ENCODE results near the gene RNU1-3. TPM values are rescaled to one million over a fixed set of nuclear protein-coding genes. Genes with fewer than 3 reads are reported as not detected.
"Not testable (repeated sequence)": the region's sequence is repeated elsewhere in the genome, so short reads cannot be mapped to it uniquely, and the experiment has no call there.

RNU1-3 gene
- total and polyA plus RNA-seq, 2 of the 8 experiments (the other 6 are each of a cell fraction or from before 2014, with no cell fraction given), result 145 to 1,303 TPM

DNA sequence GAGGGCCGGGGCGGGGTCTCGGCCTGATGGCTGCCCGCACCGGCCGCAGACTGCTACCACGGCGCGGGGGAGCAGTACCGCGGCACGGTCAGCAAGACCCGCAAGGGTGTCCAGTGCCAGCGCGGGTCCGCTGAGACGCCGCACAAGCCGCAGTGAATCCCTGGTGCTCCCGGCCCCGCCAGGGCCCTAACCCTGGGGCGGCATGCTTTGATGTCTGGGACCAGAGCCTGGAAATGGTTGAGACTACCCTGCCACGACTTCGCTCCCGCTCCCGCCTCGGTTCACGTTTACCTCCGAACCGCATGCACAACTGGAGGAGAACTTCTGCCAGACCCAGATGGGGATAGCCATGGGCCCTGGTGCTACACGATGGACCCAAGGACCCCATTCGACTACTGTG, 18.5 kb downstream of the RNU1-3 start:
- WGBS, 2 experiments (ENCODE audit: extremely low coverage in 1 of 2, insufficient coverage in 1 of 2, insufficient read length in 1 of 2, insufficient replicate concordance in 2 of 2, low coverage in 1 of 2, low lambda C conversion rate in 2 of 2, missing lambda C conversion rate in 1 of 2), result 36% methylated on average over 19 of the region's 32 CpGs; no CpG with 5 or more reads in 1 of the 2 experiments
- H3K4ac ChIP-seq (replicated peaks; ENCODE audit: insufficient read length, low read depth, low read length); H4K5ac ChIP-seq (ENCODE audit: insufficient read length, low read depth, low read length); H3K27ac ChIP-seq (ENCODE audit: low read depth, low read length); H3K18ac ChIP-seq (ENCODE audit: extremely low read depth, low read length); H2AK5ac ChIP-seq (ENCODE audit: low read depth, low read length); H3K56ac ChIP-seq (replicated peaks; ENCODE audit: insufficient read length, low read depth, low read length); H2BK5ac ChIP-seq (ENCODE audit: low read depth, low read length); H3K79me2 ChIP-seq (ENCODE audit: control insufficient read depth in 1 of 2, insufficient read depth in 2 of 2, low read length in 2 of 2); H3K23ac ChIP-seq (ENCODE audit: insufficient read length); H2BK12ac ChIP-seq (ENCODE audit: low read depth, low read length); H2BK20ac ChIP-seq (ENCODE audit: low read length); H4K8ac ChIP-seq (ENCODE audit: extremely low read depth, insufficient read depth, low read length); H3K14ac ChIP-seq (ENCODE audit: insufficient read length); H3K79me1 ChIP-seq (ENCODE audit: low read depth, low read length); H2BK120ac ChIP-seq (replicated peaks; ENCODE audit: low read depth, low read length); H2AFZ ChIP-seq (ENCODE audit: low read length); H4K20me1 ChIP-seq (replicated peaks in 1 of 2; ENCODE audit: control insufficient read depth in 1 of 2, insufficient read depth in 2 of 2, low read length in 2 of 2); H4K91ac ChIP-seq (replicated peaks; ENCODE audit: insufficient read length, low read length); H3K36me3 ChIP-seq (ENCODE audit: control insufficient read depth in 2 of 4, insufficient read depth in 4 of 4, low read length in 3 of 4); H3K9ac ChIP-seq (replicated peaks in 1 of 4; ENCODE audit: extremely low read depth in 1 of 4, low read depth in 3 of 4, low read length in 3 of 4); CTCF ChIA-PET (ENCODE audit: partially characterized antibody); H3K9me3 ChIP-seq (ENCODE audit: insufficient read depth in 2 of 2, low read depth in 1 of 2, low read length in 1 of 2); H2BK15ac ChIP-seq (ENCODE audit: low read length); POLR2A ChIA-PET (ENCODE audit: partially characterized antibody); H3K23me2 ChIP-seq (ENCODE audit: low read depth, low read length); FAIRE-seq: not testable (repeated sequence)
- peak overlapping the region; percentile 30 to 48; a peak in 3 of 4 replicates for H3K4me2 ChIP-seq (ENCODE audit: insufficient read depth in 1 of 2, low read depth in 2 of 2, low read length in 2 of 2)
- peak overlapping the region in 2 of 4 experiments; percentile 7 to 30; a peak in 1 of 8 replicates for H3K4me3 ChIP-seq (ENCODE audit: extremely low read depth in 1 of 4, insufficient read depth in 2 of 4, low read depth in 3 of 4, low read length in 4 of 4)
- peaks cover 0 to 17% (median 12%) of the 10 kb centered on the region in 4 experiments; a peak in 6 of 7 replicates for H3K4me1 ChIP-seq (replicated peaks in 1 of 4; ENCODE audit: control insufficient read depth in 3 of 4, insufficient read depth in 4 of 4, low read length in 3 of 4)
- DNase-seq (ENCODE audit: low read depth in 1 of 2, low spot score in 2 of 2), result peak in 1 of 2 experiments; percentile 57
- peaks cover 9 to 27% (median 22%) of the 10 kb centered on the region in 4 experiments; a peak in 6 of 7 replicates for H3K27me3 ChIP-seq (replicated peaks in 1 of 4; ENCODE audit: control insufficient read depth in 3 of 4, extremely low read depth in 1 of 4, insufficient read depth in 3 of 4, low read length in 3 of 4)

Data from H1 (cell line).